ENCODE data around the gene BNIP3.

Gene BNIP3

DNA sequence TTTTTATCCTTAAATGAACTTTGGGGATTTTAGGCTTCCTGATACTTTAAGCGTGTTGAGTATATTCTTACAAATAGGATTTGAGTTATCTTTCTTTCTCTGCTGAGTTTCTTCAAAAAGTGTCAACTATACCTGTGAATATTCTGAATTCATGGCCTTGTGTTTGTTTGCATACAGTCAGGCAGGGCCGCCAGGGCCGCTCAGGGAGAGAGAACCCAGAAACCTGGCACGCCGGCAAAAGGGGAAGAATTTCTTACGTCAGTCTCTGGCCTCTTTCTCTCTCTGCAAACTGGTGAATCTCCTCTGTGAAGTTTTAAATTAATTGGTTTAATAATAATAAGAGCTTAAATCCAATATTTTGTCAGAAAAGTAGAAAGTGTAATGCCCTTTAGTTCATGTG is 29.3 kb upstream of the BNIP3 start:
- H3K4me3 ChIP-seq (ENCODE audit: low read depth, low read length): no peak overlapping the region
- TF ChIP-seq, protein P1, sequence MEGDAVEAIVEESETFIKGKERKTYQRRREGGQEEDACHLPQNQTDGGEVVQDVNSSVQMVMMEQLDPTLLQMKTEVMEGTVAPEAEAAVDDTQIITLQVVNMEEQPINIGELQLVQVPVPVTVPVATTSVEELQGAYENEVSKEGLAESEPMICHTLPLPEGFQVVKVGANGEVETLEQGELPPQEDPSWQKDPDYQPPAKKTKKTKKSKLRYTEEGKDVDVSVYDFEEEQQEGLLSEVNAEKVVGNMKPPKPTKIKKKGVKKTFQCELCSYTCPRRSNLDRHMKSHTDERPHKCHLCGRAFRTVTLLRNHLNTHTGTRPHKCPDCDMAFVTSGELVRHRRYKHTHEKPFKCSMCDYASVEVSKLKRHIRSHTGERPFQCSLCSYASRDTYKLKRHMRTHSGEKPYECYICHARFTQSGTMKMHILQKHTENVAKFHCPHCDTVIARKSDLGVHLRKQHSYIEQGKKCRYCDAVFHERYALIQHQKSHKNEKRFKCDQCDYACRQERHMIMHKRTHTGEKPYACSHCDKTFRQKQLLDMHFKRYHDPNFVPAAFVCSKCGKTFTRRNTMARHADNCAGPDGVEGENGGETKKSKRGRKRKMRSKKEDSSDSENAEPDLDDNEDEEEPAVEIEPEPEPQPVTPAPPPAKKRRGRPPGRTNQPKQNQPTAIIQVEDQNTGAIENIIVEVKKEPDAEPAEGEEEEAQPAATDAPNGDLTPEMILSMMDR (IDR thresholded peaks at IDR 0.05; ENCODE audit: borderline replicate concordance, insufficient read depth, low read depth, low read length): no peak

DNA sequence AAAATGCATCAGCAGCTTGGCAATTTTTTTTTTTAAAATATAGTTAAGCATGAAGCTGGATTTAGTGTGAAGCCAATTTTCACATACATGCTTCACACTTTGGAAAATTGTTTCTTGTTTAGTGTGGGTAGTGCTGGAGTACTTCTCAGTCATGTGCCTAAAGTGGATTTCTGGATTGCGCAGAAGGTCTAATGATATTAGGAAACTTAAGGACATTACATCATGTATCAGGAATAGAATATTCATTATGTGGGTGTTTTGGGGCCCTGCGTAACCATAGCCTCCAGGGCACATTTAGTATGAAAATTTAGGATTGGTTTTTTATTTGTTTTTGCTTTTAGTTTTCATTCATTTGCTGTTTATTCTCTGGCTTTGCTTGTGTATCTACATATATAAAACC is 28.8 kb upstream of the BNIP3 start:
- TF ChIP-seq, protein P1 (IDR thresholded peaks at IDR 0.05; ENCODE audit: borderline replicate concordance, insufficient read depth, low read depth, low read length): no peak
- no peak overlapping the region for H3K4me3 ChIP-seq (ENCODE audit: low read depth, low read length)

DNA sequence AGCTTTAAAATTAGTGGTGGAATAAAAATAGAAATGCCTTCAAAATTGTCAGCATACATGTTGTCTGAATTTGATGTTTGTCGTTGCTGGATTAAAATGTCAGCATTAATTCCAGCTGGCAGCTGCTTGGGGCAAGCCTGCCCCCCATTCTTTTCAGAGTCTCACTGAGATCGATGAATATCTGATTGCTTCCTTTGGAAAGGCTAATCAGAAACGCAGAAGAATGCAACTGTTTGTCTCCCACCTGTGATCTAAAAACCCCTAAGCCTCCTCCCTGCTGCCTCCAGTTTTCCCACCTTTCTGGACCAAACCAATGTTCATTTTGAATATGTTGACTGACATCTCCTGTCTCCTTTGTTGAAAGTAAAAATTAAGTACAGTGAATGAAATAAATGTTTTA is 27.9 kb upstream of the BNIP3 start:
- TF ChIP-seq, protein P1 (IDR thresholded peaks at IDR 0.05; ENCODE audit: borderline replicate concordance, insufficient read depth, low read depth, low read length): no peak
- no peak overlapping the region for H3K4me3 ChIP-seq (ENCODE audit: low read depth, low read length)

DNA sequence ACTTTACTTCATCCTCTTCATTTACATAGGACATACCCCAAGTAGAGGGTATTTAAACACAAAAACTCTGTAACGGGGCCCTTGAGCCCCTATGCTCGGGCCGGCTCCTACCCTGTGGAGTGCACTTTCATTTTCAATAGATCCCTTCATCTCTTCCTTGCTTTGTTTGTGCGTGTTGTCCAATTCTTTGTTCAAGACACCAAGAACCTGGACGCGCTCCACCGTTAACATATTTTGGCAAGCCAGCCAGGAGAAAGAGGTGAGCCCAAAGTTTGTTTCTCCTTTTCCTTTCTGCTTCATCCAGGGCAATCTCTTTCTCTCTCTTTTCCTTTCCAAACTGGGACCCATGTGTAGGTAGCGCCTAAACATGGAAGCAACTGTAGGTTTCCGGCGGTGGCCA is 26.0 kb upstream of the BNIP3 start:
- no peak overlapping the region for H3K4me3 ChIP-seq (ENCODE audit: low read depth, low read length)
- TF ChIP-seq, protein P1 (IDR thresholded peaks at IDR 0.05; ENCODE audit: borderline replicate concordance, insufficient read depth, low read depth, low read length): no peak

DNA sequence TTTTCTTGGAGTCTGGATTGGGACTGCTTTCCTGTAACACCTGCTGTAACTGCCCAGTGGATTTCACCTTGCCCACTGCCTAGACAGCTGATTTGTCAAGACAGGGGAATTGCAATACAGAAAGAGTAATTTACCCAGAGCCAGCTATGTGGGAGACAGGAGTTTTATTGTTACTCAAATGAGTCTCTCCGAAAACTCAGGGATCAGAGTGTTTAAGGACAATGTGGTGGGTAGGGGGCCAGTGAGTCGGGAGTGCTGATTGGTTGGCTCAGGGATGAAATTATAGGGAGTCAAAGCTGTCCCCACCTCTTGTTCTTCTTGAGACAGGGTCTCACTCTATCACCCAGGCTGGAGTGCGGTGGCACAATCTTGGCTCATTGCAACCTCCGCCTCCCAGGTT is 25.2 kb upstream of the BNIP3 start:
- no peak overlapping the region for H3K4me3 ChIP-seq (ENCODE audit: low read depth, low read length)
- TF ChIP-seq, protein P1 (IDR thresholded peaks at IDR 0.05; ENCODE audit: borderline replicate concordance, insufficient read depth, low read depth, low read length): no peak

DNA sequence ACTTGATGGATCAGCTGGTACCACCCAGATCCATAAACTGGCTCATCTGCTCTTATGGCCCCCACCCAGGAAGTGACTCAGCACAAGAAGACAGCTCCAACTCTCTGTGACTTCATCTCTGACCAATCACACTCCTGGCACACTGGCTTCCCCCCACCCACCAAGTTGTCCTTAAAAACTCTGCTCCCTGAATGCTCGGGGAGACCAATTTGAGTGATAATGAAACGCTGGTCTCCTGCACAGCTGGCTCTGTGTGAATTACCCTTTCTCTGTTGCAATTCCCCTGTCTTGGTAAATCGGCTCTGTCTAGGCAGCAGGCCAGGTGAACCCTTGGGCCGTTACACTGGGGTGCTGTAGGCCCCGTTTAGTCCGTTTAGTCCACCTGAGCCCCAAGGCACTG is 23.4 kb upstream of the BNIP3 start:
- TF ChIP-seq, protein P1 (IDR thresholded peaks at IDR 0.05; ENCODE audit: borderline replicate concordance, insufficient read depth, low read depth, low read length): no peak
- H3K4me3 ChIP-seq (ENCODE audit: low read depth, low read length): no peak overlapping the region

DNA sequence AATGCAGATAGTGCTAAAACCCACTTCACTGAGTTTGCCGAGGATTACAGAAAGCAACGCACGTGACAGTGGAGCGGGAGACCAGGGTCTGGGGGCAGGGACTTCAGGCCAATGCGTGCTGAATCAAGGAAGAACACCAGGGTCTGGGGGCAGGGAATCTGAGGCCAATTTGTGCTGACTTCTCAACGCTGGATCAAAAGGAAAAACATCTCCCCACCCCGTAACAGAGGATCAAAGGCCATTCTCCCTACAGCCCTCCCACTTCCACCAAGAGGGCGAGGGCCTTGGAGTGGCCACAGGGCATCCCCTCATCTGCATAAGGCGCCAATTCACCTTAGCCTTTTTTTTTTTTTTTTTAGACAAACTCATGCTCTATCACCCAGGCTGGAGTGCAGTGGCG is 22.3 kb upstream of the BNIP3 start:
- H3K4me3 ChIP-seq (ENCODE audit: low read depth, low read length): no peak overlapping the region
- TF ChIP-seq, protein P1 (IDR thresholded peaks at IDR 0.05; ENCODE audit: borderline replicate concordance, insufficient read depth, low read depth, low read length): no peak
